ENCODE results near the gene CTXN1. TPM values are rescaled to one million over a fixed set of nuclear protein-coding genes. Genes with fewer than 3 reads are reported as not detected.
"Not testable (repeated sequence)": the region's sequence is repeated elsewhere in the genome, so short reads cannot be mapped to it uniquely, and the experiment has no call there.

CTXN1 gene
- total RNA-seq, 2 experiments from 2014 or later, result 0.31 to 0.37 TPM

- ATAC-seq (no peak), DNase-seq (no peak)
- Mint-ChIP-seq H3K4me3 (no peak overlapping the region), H3K36me3 (ENCODE audit: low read depth) (peaks cover 20% of the 10 kb centered on the region), H3K9me3 (ENCODE audit: insufficient read depth) (no peaks in the 10 kb centered on the region), H3K4me1 (ENCODE audit: low read depth) (peaks cover 9% of the 10 kb centered on the region), H3K27me3 (ENCODE audit: low read depth) (no peaks in the 10 kb centered on the region), H3K27ac (no peak overlapping the region)
- ChIA-PET CTCF (interaction anchor here (1.0 to 5.6 kb wide), 2 partner anchors 13 to 72 kb away, joined by 4 to 50 read pairs; partner anchors contain the start of gene TIMM44), POLR2A (interaction anchor here (2.2 kb wide), 1 partner anchor 13 kb away, joined by 5 read pairs; the partner anchor contains the start of gene TIMM44)
These were observed 4.8 kb upstream of the CTXN1 start for GRCh38 chr19:7930765-7931164.

DNA sequence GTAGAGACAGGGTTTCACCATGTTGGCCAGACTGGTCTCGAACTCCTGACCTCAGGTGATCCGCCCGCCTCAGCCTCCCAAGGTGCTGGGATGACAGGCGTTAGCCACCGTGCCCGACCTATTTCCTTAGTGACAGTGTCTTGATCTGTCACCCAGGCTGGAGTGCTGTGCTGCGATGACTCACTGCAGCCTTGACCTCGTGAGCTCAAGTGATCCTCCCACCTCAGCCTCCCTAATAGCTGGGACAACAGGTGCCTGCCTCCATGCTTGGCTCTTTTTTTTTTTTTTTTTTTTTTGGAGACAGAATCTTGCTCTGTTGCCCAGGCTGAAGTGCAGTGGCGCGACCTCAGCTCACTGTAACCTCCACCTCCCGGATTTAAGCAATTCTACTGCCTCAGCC lies 4.1 kb upstream of the CTXN1 start:
- not testable (repeated sequence) for H3K27ac Mint-ChIP-seq; ATAC-seq; H3K27me3 Mint-ChIP-seq (ENCODE audit: low read depth); H3K9me3 Mint-ChIP-seq (ENCODE audit: insufficient read depth); DNase-seq; H3K4me3 Mint-ChIP-seq
- ChIA-PET POLR2A (interaction anchor here (2.2 kb wide), 1 partner anchor 14 kb away, joined by 5 read pairs; the partner anchor contains the start of gene TIMM44), CTCF (interaction anchor here (1.0 to 5.6 kb wide), 2 partner anchors 14 to 72 kb away, joined by 4 to 50 read pairs; partner anchors contain the start of gene TIMM44)
- Mint-ChIP-seq H3K4me1 (ENCODE audit: low read depth) (peaks cover 11% of the 10 kb centered on the region), H3K36me3 (ENCODE audit: low read depth) (peaks cover 15% of the 10 kb centered on the region)

- CTCF ChIA-PET, result interaction anchor here (0.7 to 5.6 kb wide), 10 partner anchors 8 to 75 kb away, joined by 3 to 50 read pairs (median 4); partner anchors contain the start of genes MAP2K7, SNAPC2 and TIMM44
- Mint-ChIP-seq H3K36me3 (ENCODE audit: low read depth) (peaks cover 10% of the 10 kb centered on the region), H3K4me3 (no peak overlapping the region), H3K9me3 (ENCODE audit: insufficient read depth) (no peaks in the 10 kb centered on the region), H3K4me1 (ENCODE audit: low read depth) (peaks cover 14% of the 10 kb centered on the region), H3K27ac (no peak overlapping the region), H3K27me3 (ENCODE audit: low read depth) (no peaks in the 10 kb centered on the region)
- DNase-seq, result peak; percentile 71
- peak; percentile 38 for ATAC-seq
- POLR2A ChIA-PET, result interaction anchor here (0.6 to 1.3 kb wide), 3 partner anchors 8 to 431 kb away, joined by 3 to 5 read pairs (median 4); partner anchors contain the start of gene TIMM44
These were observed 3.1 kb upstream of the CTXN1 start for GRCh38 chr19:7928741-7929701.

DNA sequence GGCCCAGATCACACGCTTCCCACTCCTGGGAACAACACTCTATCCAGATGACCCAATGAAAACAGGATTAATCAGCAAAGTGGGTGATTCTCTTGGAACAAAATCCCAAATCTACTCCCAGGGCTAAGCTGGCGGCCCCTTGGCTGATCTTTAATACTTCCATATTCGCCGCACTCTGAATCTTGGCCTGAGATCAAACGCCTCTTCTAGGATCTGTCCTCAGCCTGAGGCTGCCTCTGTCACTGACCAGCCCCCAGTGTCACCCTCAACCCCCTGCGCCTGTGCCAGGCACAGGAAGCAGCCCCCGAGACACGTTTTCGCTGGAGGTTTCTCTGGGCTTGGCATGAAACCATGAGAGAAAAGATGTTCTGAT lies 2.4 kb upstream of the CTXN1 start:
- ChIA-PET CTCF (interaction anchor here (0.9 to 5.6 kb wide), 5 partner anchors 11 to 59 kb away, joined by 3 to 50 read pairs (median 4); partner anchors contain the start of genes MAP2K7 and TIMM44), POLR2A (no interaction called here)
- DNase-seq (no peak), ATAC-seq (no peak)
- peaks cover 8% of the 10 kb centered on the region for H3K36me3 Mint-ChIP-seq (ENCODE audit: low read depth)
- no peaks in the 10 kb centered on the region for H3K9me3 Mint-ChIP-seq (ENCODE audit: insufficient read depth)
- H3K4me3 Mint-ChIP-seq, result no peak overlapping the region
- no peak overlapping the region for H3K27ac Mint-ChIP-seq
- no peaks in the 10 kb centered on the region for H3K27me3 Mint-ChIP-seq (ENCODE audit: low read depth)
- peaks cover 14% of the 10 kb centered on the region for H3K4me1 Mint-ChIP-seq (ENCODE audit: low read depth)

- Mint-ChIP-seq H3K4me1 (ENCODE audit: low read depth) (peaks cover 14% of the 10 kb centered on the region), H3K36me3 (ENCODE audit: low read depth) (peaks cover 12% of the 10 kb centered on the region), H3K4me3 (no peak overlapping the region), H3K27ac (no peak overlapping the region), H3K9me3 (ENCODE audit: insufficient read depth) (no peaks in the 10 kb centered on the region), H3K27me3 (ENCODE audit: low read depth) (no peaks in the 10 kb centered on the region)
- DNase-seq (no peak), ATAC-seq (no peak)
- CTCF ChIA-PET, result interaction anchor here (5.6 kb wide), 1 partner anchor 16 kb away, joined by 50 read pairs; the partner anchor contains the start of gene TIMM44
- POLR2A ChIA-PET, result no interaction called here
These were observed 1.8 kb upstream of the CTXN1 start for GRCh38 chr19:7927605-7928333.

- H3K36me3 Mint-ChIP-seq (ENCODE audit: low read depth), result peaks cover 11% of the 10 kb centered on the region
- H3K4me1 Mint-ChIP-seq (ENCODE audit: low read depth), result peaks cover 17% of the 10 kb centered on the region
- ChIA-PET POLR2A (no interaction called here), CTCF (interaction anchor here (1.1 to 5.6 kb wide), 3 partner anchors 16 to 358 kb away, joined by 3 to 50 read pairs (median 6); partner anchors contain the start of gene TIMM44)
- H3K4me3 Mint-ChIP-seq, result peak overlapping the region; percentile 59
- no peak for DNase-seq
- H3K9me3 Mint-ChIP-seq (ENCODE audit: insufficient read depth), result no peaks in the 10 kb centered on the region
- ATAC-seq, result no peak
- H3K27ac Mint-ChIP-seq, result no peak overlapping the region
- no peaks in the 10 kb centered on the region for H3K27me3 Mint-ChIP-seq (ENCODE audit: low read depth)
These were observed 1.0 kb upstream of the CTXN1 start for GRCh38 chr19:7926727-7927604.

GRCh38 chr19:7925171-7925851 lies 624 bp downstream of the CTXN1 start:
- H3K4me3 Mint-ChIP-seq, result peak overlapping the region; percentile 74
- DNase-seq (peak; percentile 89), ATAC-seq (peak; percentile 50)
- no peaks in the 10 kb centered on the region for H3K27me3 Mint-ChIP-seq (ENCODE audit: low read depth)
- CTCF ChIA-PET, result no interaction called here
- H3K27ac Mint-ChIP-seq, result peak overlapping the region; percentile 75
- H3K36me3 Mint-ChIP-seq (ENCODE audit: low read depth), result peaks cover 8% of the 10 kb centered on the region
- POLR2A ChIA-PET, result no interaction called here
- no peaks in the 10 kb centered on the region for H3K9me3 Mint-ChIP-seq (ENCODE audit: insufficient read depth)
- peaks cover 29% of the 10 kb centered on the region for H3K4me1 Mint-ChIP-seq (ENCODE audit: low read depth)

- ChIA-PET CTCF (no interaction called here), POLR2A (no interaction called here)
- H3K36me3 Mint-ChIP-seq (ENCODE audit: low read depth), result peaks cover 8% of the 10 kb centered on the region
- H3K27ac Mint-ChIP-seq, result no peak overlapping the region
- ATAC-seq (no peak), DNase-seq (no peak)
- no peak overlapping the region for H3K4me3 Mint-ChIP-seq
- no peaks in the 10 kb centered on the region for H3K9me3 Mint-ChIP-seq (ENCODE audit: insufficient read depth)
- peaks cover 3% of the 10 kb centered on the region for H3K27me3 Mint-ChIP-seq (ENCODE audit: low read depth)
- peaks cover 34% of the 10 kb centered on the region for H3K4me1 Mint-ChIP-seq (ENCODE audit: low read depth)
These were observed 1.2 kb downstream of the CTXN1 start for GRCh38 chr19:7924651-7925170.

- ATAC-seq (no peak), DNase-seq (no peak)
- H3K27me3 Mint-ChIP-seq (ENCODE audit: low read depth), result peaks cover 5% of the 10 kb centered on the region
- CTCF ChIA-PET, result interaction anchor here (0.7 to 0.8 kb wide), 2 partner anchors 21 to 55 kb away, joined by 3 to 4 read pairs; partner anchors contain the start of gene MAP2K7
- POLR2A ChIA-PET, result no interaction called here
- no peaks in the 10 kb centered on the region for H3K9me3 Mint-ChIP-seq (ENCODE audit: insufficient read depth)
- H3K36me3 Mint-ChIP-seq (ENCODE audit: low read depth), result peaks cover 8% of the 10 kb centered on the region
- no peak overlapping the region for H3K27ac Mint-ChIP-seq
- peaks cover 37% of the 10 kb centered on the region for H3K4me1 Mint-ChIP-seq (ENCODE audit: low read depth)
- no peak overlapping the region for H3K4me3 Mint-ChIP-seq
These were observed 1.7 kb downstream of the CTXN1 start for GRCh38 chr19:7924241-7924640.

Data from activated CD8-positive, alpha-beta T cell treated with anti-CD3 and anti-CD28 coated beads, Interleukin-2, amount 10 ng/mL, durations not matched to agents 7 days and 5 days (primary cell).